Measurements from ENCODE around the gene CERS2.

DNA sequence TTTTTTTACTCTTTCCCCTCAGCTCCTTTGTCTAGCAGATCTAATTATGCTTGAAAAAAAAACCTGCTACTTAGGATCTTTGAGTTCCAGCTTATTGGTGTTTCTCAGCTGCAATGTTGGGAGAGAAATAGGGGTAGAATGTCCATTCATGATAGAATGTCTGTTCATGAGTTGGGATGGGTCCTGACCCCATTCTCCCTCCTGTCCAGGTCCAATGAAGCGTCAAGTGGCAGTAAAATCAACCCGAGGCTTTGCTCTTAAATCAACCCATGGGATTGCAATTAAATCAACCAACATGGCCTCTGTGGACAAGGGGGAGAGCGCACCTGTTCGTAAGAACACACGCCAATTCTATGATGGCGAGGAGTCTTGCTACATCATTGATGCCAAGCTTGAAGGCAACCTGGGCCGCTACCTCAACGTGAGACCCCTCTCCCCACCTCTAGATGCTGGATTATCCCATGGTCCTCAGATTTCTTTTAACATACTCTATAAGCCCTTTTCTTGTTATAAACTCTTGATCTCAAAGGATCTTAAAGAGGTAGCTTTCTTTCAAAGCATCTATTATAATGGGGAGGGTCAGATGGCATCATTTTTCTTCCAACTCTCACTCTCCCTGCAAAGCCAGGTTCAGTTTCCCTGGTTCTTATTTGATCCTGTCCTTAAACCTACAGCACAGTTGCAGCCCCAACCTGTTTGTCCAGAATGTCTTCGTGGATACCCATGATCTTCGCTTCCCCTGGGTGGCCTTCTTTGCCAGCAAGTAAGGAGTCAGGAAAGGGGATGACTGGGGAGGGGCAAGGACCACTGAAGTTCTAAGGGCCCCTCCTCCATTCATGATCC is 11.1 kb downstream of the CERS2 start:
- TF ChIP-seq, protein P1, sequence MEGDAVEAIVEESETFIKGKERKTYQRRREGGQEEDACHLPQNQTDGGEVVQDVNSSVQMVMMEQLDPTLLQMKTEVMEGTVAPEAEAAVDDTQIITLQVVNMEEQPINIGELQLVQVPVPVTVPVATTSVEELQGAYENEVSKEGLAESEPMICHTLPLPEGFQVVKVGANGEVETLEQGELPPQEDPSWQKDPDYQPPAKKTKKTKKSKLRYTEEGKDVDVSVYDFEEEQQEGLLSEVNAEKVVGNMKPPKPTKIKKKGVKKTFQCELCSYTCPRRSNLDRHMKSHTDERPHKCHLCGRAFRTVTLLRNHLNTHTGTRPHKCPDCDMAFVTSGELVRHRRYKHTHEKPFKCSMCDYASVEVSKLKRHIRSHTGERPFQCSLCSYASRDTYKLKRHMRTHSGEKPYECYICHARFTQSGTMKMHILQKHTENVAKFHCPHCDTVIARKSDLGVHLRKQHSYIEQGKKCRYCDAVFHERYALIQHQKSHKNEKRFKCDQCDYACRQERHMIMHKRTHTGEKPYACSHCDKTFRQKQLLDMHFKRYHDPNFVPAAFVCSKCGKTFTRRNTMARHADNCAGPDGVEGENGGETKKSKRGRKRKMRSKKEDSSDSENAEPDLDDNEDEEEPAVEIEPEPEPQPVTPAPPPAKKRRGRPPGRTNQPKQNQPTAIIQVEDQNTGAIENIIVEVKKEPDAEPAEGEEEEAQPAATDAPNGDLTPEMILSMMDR (IDR thresholded peaks at IDR 0.05 in 4 of 5, conservative IDR thresholded peaks at IDR 0.05 in 1 of 5) = no peak
- no peak for TF ChIP-seq POLR2A (IDR thresholded peaks at IDR 0.05)

Measured in gastrocnemius medialis (tissue), 4 donors.